ENCODE data around the gene CCL19.
"Not testable (repeated sequence)": the region's sequence is repeated elsewhere in the genome, so short reads cannot be mapped to it uniquely, and the experiment has no call there.

CCL19 gene

DNA sequence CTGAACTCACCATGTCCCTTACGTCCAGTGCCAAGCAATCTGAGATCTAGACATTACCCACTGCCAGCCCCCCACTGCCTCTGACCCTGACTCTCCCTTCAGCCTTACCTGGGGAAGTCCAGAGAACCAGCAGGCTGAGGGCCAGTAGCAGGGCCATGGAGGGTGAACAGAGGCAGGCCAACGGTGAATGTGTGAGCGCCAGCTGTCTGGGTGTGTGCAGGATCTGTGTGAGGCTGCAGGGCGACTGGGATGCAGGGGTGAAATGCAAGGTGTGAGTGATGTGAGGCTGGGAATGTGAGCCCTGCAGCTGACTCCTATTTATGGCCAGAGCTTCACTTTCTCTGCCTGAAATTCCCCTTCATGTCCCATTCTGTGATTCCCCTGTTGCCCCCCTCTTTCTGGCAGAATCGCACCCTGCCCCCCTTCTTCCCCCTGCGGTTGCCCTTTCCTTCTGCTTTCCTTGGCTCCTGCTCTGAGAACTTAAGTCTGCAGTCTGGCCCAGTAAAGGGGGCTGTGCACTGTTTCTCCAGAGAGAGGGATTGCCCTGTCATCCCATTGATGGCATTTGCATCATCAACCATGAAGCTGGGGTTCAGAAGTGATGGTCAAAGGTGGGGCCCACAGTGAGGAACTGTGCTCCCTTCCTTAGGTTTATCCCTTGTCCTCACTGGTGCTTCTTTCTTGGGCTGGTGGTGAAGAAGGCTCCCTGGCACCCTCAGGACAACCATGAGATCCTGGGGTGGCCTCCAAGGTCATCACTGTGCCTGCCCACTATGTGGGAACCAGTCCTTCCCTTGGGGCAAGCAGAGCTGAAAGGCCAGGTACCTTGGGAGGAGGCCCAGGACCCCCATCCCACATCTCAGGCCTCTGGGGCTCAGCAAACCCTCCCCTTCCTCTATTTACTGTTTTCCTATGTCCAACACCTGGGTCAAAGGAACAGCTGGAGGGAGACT, at the start of gene CCL19:
Gene CCL19 (minus strand): TSS at position 294 of the 953 bp plus-strand sequence. CDS start 137 bp downstream, at position 157.
- in situ Hi-C loops (cut with MboI; ENCODE audit: low sequenced_read_pairs) = no loop called here

DNA sequence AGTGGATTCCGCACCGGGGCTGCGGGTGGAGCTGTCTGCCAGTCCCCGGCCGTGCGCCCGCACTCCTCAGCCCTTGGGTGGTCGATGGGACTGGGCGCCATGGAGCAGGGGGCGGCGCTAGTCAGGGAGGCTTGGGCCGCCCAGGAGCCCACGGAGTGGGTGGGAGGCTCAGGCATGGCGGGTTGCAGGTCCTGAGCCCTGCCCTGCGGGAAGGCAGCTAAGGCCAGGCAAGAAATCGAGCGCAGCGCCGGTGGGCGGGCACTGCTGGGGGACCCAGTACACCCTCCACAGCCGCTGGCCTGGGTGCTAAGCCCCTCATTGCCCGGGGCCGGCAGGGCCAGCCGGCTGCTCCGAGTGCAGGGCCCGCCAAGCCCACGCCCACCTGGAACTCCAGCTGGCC, 49.1 kb upstream of the CCL19 start:
- in situ Hi-C loops (cut with MboI; ENCODE audit: low sequenced_read_pairs) = not testable (repeated sequence)

DNA sequence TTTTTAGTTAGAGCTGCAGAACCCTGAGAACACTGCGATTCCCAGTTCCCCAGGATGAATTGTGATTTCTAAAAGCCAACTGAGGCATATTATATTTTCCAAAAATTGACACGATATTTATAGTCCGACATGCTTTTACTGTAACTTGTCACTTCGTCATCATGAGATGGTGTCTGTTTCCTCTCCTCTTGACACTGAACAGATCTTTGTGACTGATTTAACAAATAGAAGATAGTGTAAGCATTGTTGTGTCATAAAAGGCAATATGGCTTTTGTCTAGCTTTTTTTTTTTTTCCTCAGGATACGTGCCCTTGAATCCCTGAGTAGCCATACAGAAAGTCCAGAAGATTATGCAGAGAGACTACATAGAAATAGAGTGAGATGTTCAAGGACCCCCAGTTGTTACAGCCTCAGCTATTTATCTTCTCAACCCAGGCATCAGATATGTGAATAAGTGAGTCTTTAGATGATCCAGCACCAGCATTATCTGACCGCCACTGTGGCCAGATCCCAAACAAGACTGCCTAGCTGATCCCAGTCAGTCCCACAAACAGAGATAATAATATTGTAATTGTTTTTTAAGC, 46.7 kb upstream of the CCL19 start:
- in situ Hi-C loops (cut with MboI; ENCODE audit: low sequenced_read_pairs) = no loop called here

DNA sequence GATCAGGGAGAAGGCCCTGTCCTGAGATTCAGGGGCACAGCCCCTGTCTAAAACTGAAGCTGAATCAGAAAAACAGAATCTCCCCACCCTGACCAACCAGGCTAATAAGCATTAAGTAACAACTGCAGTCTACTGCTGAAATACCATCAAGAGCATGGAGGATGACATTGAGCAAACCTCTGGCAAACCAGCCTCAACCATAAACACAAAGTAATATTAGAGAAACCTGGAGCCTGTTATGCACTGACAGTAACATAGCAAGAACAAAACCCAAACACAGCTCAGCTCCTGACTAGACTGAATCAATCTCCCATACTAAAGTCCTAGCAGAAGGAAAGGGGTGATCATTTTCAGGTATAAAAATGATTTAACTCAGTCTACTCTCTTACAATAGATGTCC, 43.6 kb upstream of the CCL19 start:
- in situ Hi-C loops (cut with MboI; ENCODE audit: low sequenced_read_pairs) = no loop called here

DNA sequence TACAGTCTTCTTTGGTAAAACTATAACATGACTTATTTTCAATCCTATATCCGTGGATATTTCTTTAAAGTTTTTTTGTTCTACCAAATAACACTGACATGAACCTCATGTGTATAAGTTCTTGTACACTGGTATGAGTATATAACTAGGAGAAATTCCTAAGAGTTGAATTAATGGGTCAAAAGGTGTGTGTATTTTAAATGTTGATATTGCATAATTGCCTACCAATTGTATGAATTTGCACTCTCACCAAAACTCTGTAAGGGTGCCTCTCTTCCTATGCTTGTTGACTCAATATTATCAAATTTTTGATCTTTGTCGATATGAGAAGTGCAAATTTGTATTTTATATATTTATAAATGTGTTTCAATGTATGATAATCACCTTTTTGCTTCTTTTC, 41.8 kb upstream of the CCL19 start:
- in situ Hi-C loops (cut with MboI; ENCODE audit: low sequenced_read_pairs) = no loop called here

DNA sequence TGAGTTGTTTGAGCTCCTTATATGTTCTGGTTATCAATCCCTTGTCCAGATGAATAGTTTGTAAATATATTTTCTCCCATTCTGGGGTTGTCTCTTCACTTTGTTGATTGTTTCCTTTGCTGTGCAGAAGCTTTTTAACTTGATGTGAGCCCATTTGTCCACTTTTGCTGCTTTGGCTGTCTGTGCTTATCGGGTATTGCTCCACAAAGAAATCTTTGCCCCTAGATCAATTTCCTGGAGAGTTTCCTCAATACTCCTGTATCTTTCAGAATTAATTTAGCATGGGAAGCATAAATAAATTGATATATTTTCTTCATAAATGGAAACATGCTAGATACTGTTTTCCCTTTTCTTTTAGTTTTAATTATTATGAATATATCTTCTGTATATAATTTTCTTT, 41.4 kb upstream of the CCL19 start:
- in situ Hi-C loops (cut with MboI; ENCODE audit: low sequenced_read_pairs) = no loop called here

DNA sequence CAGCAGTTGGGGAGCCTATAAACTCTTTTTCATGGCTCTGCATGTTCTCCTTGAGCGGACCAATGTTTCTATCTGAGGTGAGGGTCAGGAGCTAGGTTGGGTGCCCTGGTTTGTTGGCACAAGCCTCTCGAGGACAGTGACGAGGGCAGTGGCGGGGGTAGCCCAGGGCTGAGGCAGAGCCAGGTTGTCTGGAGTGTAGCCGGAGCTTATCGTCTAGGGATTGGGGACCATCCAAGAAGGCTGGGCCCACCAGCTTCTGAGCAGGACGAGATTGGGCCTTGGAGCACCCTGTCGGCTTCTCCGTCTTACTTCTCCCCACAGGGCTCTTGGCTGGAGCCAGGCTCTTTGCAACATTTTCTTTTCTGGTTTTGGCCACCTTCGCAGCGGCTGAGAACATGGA, 32.1 kb upstream of the CCL19 start:
- in situ Hi-C loops (cut with MboI; ENCODE audit: low sequenced_read_pairs) = no loop called here

DNA sequence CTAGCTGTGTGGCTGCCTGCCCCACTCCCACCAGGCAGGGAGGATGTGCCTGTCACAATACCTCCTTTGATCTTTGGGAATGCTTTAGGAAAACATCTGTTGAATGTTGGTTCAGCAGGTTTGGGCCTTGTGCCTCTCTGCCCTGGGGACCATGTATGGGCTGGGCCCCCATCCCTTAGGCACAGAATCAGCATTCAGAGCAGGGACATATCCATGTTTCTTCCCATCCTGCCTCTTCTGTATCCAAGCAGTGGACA, 28.6 kb upstream of the CCL19 start:
- in situ Hi-C loops (cut with MboI; ENCODE audit: low sequenced_read_pairs) = not testable (repeated sequence)

DNA sequence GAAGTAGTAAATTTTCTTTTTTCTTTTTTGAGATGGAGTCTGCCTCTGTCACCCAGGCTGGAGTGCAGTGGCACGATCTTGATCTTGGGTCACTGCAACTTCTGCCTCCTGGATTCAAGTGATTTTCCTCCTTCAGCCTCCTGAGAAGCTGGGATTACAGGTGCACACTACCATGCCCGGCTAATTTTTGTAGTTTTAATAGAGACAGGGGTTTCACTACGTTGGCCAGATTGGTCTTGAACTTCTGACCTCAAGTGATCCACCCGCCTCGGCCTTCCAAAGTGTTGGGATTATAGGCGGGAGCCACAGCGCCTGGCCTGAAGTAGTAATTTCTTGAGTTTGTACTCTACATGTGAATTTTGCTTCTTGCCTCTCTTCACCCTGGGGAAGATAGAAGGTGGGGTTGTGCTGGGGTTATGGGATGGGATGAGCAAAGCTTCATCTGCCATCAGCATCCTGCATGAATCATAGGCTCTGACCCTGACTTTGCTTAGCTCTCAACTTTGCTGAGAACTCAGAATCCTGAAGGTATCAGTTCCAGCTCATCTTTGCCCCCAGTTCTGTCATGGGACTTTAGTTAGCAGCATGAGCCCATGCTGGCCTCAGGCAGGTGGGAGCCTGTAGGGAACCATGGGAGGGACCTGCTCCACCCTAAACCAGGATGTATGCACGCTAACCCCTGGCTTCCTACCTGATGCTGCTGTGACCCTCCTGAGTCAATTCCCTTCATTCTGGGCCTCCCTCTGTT, 28.1 kb upstream of the CCL19 start:
- in situ Hi-C loops (cut with MboI; ENCODE audit: low sequenced_read_pairs) = no loop called here

DNA sequence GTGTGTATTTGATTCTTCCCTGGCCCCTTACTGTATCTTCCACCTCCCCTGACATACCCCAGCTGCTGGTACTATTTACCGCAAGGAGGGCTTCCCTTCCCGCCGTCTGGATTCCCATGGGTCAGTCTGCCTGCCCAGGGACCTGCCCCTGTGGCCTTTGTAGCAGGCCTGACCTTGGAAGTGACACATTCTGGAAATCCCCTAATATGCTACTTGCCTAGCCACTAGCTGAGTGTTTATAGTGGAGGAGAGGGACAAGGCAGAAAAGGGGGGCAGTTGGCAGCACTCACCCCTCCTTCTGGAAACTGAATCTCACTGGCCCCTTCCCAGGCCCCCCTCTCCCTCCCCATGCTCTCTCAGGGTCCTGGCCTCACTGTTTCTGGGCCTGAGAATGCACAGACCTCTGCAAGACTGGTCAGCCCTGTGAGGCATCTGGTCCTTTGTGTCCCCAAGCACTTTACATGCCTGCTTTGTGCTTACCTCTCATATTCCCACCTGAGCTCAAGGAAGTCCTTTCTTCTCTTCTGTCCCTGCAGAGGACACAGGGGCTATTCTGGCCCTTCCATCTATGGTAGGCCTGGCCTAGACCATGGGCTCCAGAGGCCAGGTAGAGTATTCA, 27.0 kb upstream of the CCL19 start:
- in situ Hi-C loops (cut with MboI; ENCODE audit: low sequenced_read_pairs) = no loop called here

DNA sequence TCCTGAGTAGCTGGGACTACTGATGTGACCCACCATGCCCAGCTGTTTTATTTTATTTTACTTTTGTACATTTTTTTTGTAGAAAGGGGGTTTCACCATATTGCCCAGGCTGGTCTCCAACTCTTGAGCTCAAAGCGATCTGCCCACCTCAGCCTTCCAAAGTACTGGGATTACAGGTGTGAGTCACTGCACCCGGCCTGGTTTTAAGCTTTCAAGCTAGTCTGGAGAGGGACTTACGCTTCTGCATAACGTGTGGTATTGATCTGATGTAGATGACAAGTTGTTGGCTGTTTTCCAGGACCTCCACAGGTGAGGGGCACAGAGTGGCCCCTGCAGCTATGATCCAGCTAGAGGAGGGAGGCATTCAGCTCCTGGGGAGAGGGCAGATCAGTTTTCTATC, 25.6 kb upstream of the CCL19 start:
- in situ Hi-C loops (cut with MboI; ENCODE audit: low sequenced_read_pairs) = no loop called here

DNA sequence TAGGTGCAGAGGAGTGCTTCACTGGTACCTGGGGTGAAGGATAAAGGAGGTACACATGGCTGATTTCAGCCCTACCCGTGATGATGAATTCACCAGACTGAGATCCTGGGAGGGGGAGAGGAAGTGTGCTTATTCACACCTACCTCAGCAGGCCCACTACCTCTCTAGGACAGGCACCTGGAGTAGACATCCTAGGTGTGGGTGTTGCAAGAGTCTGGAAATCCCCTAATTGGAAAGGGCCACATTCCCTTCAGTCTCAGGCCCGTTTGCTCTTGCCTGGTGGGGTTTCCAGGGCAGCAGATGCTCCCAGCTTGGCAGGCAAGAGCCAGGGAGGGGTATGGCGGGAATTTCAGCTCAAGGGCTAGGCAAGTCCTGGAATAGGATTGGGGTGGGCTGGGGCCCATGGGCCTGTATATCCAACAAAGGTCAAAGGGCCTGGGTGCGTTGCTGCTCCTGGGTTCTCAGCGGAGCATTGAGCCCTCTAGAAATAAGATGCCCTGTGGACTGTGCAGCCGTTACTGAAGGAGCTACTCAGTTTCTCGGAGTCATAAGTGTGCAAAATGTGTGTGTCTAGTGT, 24.7 kb upstream of the CCL19 start:
- in situ Hi-C loops (cut with MboI; ENCODE audit: low sequenced_read_pairs) = no loop called here

DNA sequence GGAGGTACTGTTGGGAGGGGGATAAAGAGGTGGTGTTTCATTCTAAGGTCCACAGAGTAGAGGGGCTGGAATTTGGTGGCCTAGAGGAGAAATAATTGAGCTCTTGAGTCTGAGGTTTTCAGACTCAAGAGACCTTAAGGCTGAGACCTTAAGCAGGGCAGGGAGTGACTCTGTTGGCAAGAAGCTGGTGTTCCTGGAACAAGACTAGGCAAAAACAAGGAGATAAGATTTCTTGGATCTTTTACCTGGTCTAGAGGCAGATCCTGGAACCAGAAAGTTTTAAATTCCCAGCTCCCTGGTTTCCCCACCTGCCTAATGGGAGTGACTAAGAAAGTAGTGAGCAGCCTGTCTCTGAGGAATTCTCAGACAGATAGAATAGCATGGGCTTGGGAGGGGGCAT, 22.9 kb upstream of the CCL19 start:
- in situ Hi-C loops (cut with MboI; ENCODE audit: low sequenced_read_pairs) = no loop called here

DNA sequence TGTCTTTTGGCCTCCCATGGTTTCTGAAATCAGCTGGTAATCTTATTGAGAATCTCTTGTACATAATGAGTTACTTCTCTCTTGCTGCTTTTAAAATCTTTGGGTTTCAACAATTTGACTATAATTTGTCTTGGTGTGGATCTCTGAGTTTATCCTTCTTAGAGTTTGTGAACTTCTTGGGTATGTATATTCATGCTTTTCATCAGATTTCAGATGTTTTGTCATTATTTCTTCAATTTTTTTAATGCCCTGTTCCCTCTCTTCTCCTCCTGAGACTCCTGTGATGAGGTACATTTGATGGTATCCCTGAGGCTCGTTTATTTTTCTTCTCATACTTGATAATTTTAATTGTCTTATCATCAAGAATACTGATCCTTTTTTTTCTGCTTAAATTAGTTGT, 21.1 kb upstream of the CCL19 start:
- in situ Hi-C loops (cut with MboI; ENCODE audit: low sequenced_read_pairs) = no loop called here

DNA sequence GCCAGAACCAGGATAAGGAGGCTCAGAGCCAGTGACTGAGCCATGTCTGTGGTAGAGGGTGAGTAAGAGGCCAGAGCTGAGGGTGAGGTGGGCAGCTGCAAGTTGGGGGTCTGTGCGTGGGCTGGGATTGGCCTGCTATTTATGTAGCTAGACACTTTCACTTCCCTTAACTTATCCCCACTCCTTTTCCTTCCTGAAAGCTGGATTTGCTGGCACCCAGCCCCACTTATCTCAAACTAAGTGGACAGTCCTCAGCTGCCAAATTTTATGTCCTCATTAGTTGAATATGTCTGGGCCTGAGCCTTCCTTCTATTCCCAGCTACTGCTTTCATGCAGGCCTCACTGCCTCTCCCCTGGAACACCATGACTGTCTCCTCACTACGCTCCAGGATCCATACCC, 18.9 kb upstream of the CCL19 start, which contains the start of gene CCL21:
Gene CCL21 (minus strand): TSS at position 114 of the 400 bp plus-strand sequence. CDS start 70 bp downstream, at position 44.
- in situ Hi-C loops (cut with MboI; ENCODE audit: low sequenced_read_pairs) = no loop called here

DNA sequence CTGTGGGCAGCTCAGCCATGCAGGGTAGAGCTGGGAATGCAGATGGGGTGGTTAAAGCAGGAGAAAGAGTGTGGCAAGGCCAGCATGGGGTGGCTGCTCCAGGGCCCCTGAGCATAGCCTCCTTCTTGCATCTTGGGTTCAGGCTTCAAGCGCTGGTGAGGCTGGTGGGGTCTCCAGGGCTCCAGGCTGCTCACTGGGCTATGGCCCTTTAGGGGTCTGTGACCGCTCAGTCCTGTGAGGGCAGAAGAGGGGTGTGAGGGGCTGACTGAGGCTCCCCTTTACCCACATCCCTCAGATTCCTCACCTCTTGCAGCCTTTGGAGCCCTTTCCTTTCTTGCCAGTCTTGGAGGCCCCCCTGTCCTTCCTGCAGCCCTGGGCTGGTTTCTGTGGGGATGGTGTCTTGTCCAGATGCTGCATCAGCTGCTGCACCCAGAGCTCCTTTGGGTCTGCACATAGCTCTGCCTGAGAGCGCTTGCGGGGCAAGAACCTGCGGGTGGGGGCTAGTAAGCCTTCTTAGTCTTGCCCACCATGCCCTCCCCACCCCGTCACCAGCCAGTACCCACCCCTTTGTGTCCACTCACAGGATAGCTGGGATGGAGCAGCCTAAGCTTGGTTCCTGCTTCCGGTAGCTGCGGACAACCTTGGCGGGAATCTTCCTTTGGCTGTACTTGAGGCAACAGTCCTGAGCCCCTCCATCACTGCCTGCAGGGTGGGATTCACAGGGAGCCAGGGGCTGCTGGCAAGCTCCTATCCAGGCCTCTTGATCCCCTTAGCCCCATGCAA, 18.3 kb upstream of the CCL19 start:
- in situ Hi-C loops (cut with MboI; ENCODE audit: low sequenced_read_pairs) = no loop called here

DNA sequence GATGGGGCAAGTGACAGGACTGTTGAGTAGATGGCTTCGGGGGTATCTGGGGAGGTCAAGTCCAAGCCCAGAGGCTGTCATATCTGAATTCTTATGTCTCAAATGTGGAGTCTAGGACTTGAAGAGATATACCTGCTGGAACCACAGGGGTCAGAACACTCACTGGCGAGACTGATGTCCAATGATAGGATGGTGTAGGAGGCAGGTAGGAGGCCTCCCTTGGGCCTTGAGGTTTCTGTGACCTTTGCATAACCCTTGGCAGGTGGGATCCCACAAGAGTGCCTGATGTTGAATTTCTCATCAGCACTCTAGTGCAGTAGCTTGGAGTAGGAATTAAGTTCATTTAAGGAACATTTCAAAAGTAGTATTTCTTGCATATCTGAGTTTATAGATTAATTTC, 16.1 kb upstream of the CCL19 start:
- in situ Hi-C loops (cut with MboI; ENCODE audit: low sequenced_read_pairs) = no loop called here

DNA sequence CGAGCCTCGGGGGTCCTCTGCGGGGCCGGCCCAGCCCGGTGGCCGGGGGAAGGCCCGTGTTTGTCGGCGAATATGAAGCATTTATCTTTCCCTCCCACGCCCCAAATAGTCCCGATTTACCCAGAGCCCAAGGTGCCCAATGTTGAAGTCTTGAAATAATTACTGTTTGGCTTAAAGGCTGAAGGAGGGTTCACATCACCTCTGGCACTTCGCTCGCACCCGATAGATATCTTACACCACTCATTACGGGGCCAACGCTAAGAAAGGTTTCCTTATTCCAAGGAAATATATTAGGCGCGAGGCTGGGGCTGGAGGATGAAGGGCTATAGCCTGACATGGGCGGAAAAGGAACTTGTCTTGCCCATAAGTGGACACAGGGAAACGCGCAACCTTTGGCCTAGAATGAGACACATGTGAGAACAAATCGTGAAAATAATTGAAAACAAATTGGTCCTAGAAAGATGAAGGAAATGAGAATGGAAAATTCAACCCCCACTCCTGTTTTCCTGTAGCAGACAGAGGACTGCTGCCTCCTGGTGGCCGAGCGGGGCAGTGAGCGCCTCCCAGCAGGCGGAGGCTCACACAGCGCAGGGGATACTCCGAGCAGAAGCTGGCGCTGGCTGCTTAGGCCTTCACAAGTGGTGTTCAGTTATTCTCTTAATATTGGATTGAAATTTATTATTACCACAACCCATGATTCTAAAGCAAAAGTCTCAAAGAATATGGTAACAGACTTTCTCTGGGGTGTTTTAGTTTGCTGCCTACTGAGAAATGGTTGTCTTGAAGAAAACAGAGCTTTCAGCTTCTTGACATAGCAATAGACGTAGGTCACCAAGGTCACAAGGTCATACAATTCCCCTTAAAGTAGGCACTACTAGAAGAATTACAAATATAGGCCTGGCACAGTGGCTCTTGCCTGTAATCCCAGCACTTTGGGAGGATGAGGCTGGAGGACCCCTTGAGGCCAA, 11.0 kb upstream of the CCL19 start:
- in situ Hi-C loops (cut with MboI; ENCODE audit: low sequenced_read_pairs) = no loop called here
